ENCODE data around the gene PAK5. TPM values are rescaled to one million over a fixed set of nuclear protein-coding genes. Genes with fewer than 3 reads are reported as not detected.

The PAK5 gene
- total and polyA plus RNA-seq, 2 experiments from 2014 or later: 0.57 to 1.1 TPM

- H3K4me1 Mint-ChIP-seq: peaks cover 10% of the 10 kb centered on the region
- peaks cover 7% of the 10 kb centered on the region; the same call in 1 of the 2 replicates for H3K4me1 ChIP-seq (ENCODE audit: insufficient read depth)
- no peak overlapping the region for H3K4me2 ChIP-seq
- no peaks in the 10 kb centered on the region for H3K79me2 ChIP-seq (replicated peaks; ENCODE audit: insufficient read depth)
- no peak overlapping the region for H3K4me3 Mint-ChIP-seq
- no peaks in the 10 kb centered on the region for H4K20me1 ChIP-seq (replicated peaks; ENCODE audit: insufficient read depth)
- no peak overlapping the region for H3K4me3 ChIP-seq
- DNase-seq (ENCODE audit: low spot score) (no peak), ATAC-seq (no peak)
- no peaks in the 10 kb centered on the region for H3K27me3 ChIP-seq (ENCODE audit: insufficient read depth)
- H3K36me3 Mint-ChIP-seq (ENCODE audit: low read depth): no peaks in the 10 kb centered on the region
- H3F3A ChIP-seq (replicated peaks; ENCODE audit: low read depth): no peaks in the 10 kb centered on the region
- H2AFZ ChIP-seq: no peak overlapping the region
- TF ChIP-seq EZH2 (IDR thresholded peaks at IDR 0.05; ENCODE audit: low read depth, unreplicated experiment) (no peak), POLR2AphosphoS5 (IDR thresholded peaks at IDR 0.05; ENCODE audit: low read depth) (no peak), REST (IDR thresholded peaks at IDR 0.05; ENCODE audit: unreplicated experiment) (no peak)
- H3K27ac ChIP-seq (ENCODE audit: low read depth): no peak overlapping the region
- H3K27me3 Mint-ChIP-seq (ENCODE audit: insufficient read depth, low read depth, poor library complexity): no peaks in the 10 kb centered on the region
- no peak overlapping the region for H3K27ac Mint-ChIP-seq
- H3K9me2 ChIP-seq (ENCODE audit: insufficient read depth): no peaks in the 10 kb centered on the region
- no peaks in the 10 kb centered on the region for H3K36me3 ChIP-seq (ENCODE audit: insufficient read depth)
- H3K9me3 Mint-ChIP-seq: peaks cover 3% of the 10 kb centered on the region; the same call in 1 of the 3 replicates
These were observed 28.1 kb downstream of the PAK5 start for GRCh38 chr20:9810738-9811137.

GRCh38 chr20:9809271-9809670 is 29.6 kb downstream of the PAK5 start:
- H3K9me3 Mint-ChIP-seq: peaks cover 3% of the 10 kb centered on the region; the same call in 1 of the 3 replicates
- no peak for ATAC-seq
- H3K9me2 ChIP-seq (ENCODE audit: insufficient read depth): no peaks in the 10 kb centered on the region; the same call in 1 of the 2 replicates
- no peaks in the 10 kb centered on the region for H3K27me3 Mint-ChIP-seq (ENCODE audit: insufficient read depth, low read depth, poor library complexity)
- no peaks in the 10 kb centered on the region for H3K36me3 ChIP-seq (ENCODE audit: insufficient read depth)
- no peaks in the 10 kb centered on the region for H3K4me1 ChIP-seq (ENCODE audit: insufficient read depth)
- no peaks in the 10 kb centered on the region for H4K20me1 ChIP-seq (replicated peaks; ENCODE audit: insufficient read depth)
- no peak overlapping the region for H3K4me2 ChIP-seq
- H3F3A ChIP-seq (replicated peaks; ENCODE audit: low read depth): no peaks in the 10 kb centered on the region
- peaks cover 3% of the 10 kb centered on the region; the same call in 1 of the 3 replicates for H3K4me1 Mint-ChIP-seq
- H3K4me3 Mint-ChIP-seq: no peak overlapping the region
- H3K36me3 Mint-ChIP-seq (ENCODE audit: low read depth): no peaks in the 10 kb centered on the region
- H3K4me3 ChIP-seq: no peak overlapping the region
- H3K27me3 ChIP-seq (ENCODE audit: insufficient read depth): no peaks in the 10 kb centered on the region
- no peaks in the 10 kb centered on the region for H3K79me2 ChIP-seq (replicated peaks; ENCODE audit: insufficient read depth)
- H3K27ac ChIP-seq (ENCODE audit: low read depth): no peak overlapping the region
- H2AFZ ChIP-seq: no peak overlapping the region
- DNase-seq (ENCODE audit: low spot score): no peak
- no peak overlapping the region for H3K27ac Mint-ChIP-seq
- TF ChIP-seq EZH2 (IDR thresholded peaks at IDR 0.05; ENCODE audit: low read depth, unreplicated experiment) (no peak), CTCF (conservative IDR thresholded peaks at IDR 0.05; ENCODE audit: low read depth in 2 of 2) (no peak), JUNB (IDR thresholded peaks at IDR 0.05; ENCODE audit: unreplicated experiment) (no peak), REST (IDR thresholded peaks at IDR 0.05; ENCODE audit: unreplicated experiment) (no peak), ZNF331 (CRISPR knock-in tag; IDR thresholded peaks at IDR 0.05; ENCODE audit: low read depth) (no peak)
- TF ChIP-seq, protein P1, sequence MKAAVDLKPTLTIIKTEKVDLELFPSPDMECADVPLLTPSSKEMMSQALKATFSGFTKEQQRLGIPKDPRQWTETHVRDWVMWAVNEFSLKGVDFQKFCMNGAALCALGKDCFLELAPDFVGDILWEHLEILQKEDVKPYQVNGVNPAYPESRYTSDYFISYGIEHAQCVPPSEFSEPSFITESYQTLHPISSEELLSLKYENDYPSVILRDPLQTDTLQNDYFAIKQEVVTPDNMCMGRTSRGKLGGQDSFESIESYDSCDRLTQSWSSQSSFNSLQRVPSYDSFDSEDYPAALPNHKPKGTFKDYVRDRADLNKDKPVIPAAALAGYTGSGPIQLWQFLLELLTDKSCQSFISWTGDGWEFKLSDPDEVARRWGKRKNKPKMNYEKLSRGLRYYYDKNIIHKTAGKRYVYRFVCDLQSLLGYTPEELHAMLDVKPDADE (IDR thresholded peaks at IDR 0.05): no peak
